ENCODE measurements around the gene MAP1LC3B.

DNA sequence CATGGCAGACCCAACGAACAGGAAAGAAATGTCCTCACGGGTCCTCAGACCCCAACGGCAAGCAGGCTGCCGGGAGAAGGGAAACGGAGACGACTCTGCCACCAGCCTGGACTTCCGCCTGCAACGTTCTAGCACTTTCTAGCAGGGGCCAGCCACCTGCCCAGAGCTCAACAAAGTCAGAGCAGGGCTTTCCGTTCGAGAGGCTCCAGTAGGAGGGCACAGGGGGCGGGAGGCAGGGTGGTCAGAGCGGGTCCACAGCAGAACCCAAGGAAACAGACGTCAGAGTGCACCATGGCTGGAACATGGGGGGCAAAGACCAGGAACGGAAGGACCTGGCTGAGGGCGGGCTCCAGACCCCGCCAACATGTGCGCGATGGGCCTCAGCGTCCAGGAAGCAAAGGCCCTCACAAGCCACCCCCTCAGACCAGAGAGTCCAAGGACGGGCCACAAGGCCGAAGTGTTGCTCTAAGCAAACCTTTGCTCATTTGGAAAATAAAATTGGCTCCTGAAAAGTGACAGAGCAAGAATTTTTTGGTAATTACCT lies 45.5 kb upstream of the MAP1LC3B start:
- TF ChIP-seq, protein P1, sequence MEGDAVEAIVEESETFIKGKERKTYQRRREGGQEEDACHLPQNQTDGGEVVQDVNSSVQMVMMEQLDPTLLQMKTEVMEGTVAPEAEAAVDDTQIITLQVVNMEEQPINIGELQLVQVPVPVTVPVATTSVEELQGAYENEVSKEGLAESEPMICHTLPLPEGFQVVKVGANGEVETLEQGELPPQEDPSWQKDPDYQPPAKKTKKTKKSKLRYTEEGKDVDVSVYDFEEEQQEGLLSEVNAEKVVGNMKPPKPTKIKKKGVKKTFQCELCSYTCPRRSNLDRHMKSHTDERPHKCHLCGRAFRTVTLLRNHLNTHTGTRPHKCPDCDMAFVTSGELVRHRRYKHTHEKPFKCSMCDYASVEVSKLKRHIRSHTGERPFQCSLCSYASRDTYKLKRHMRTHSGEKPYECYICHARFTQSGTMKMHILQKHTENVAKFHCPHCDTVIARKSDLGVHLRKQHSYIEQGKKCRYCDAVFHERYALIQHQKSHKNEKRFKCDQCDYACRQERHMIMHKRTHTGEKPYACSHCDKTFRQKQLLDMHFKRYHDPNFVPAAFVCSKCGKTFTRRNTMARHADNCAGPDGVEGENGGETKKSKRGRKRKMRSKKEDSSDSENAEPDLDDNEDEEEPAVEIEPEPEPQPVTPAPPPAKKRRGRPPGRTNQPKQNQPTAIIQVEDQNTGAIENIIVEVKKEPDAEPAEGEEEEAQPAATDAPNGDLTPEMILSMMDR (IDR thresholded peaks at IDR 0.05) = no peak
- no peak for TF ChIP-seq EZH2 (IDR thresholded peaks at IDR 0.05; ENCODE audit: borderline replicate concordance, insufficient read depth, low read depth, low read length, poor library complexity, severe bottlenecking)

All from B cell (primary cell).